OCI-LY7 (cell line): ENCODE results near the gene HDGFL2.

Experiments used
- EZH2phosphoT487 ChIP-seq: fragments of 200-600 bp; sonication (generic); IDR thresholded peaks from 2 replicates; pipeline ENCODE4 v1.6.1; 2018; ENCODE audit warnings: low read depth, borderline replicate concordance, mild to moderate bottlenecking, mixed run types, antibody characterized with exemption, low read length, moderate library complexity, mixed read lengths
- TF ChIP-seq, protein P1 (sequence below): fragments of 200-600 bp; sonication (generic); conservative IDR thresholded peaks from 2 replicates; pipeline ENCODE4 v1.5.1; 2014; ENCODE audit warnings: mild to moderate bottlenecking, antibody characterized with exemption, low read length, moderate library complexity, mixed read lengths

- TF ChIP-seq, protein P1, sequence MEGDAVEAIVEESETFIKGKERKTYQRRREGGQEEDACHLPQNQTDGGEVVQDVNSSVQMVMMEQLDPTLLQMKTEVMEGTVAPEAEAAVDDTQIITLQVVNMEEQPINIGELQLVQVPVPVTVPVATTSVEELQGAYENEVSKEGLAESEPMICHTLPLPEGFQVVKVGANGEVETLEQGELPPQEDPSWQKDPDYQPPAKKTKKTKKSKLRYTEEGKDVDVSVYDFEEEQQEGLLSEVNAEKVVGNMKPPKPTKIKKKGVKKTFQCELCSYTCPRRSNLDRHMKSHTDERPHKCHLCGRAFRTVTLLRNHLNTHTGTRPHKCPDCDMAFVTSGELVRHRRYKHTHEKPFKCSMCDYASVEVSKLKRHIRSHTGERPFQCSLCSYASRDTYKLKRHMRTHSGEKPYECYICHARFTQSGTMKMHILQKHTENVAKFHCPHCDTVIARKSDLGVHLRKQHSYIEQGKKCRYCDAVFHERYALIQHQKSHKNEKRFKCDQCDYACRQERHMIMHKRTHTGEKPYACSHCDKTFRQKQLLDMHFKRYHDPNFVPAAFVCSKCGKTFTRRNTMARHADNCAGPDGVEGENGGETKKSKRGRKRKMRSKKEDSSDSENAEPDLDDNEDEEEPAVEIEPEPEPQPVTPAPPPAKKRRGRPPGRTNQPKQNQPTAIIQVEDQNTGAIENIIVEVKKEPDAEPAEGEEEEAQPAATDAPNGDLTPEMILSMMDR: no peak
- no peak for TF ChIP-seq EZH2phosphoT487
Observed at GRCh38 chr19:4474514-4475022, 2.5 kb downstream of the HDGFL2 start.
